Measurements from ENCODE around the gene PMPCA. TPM values are rescaled to one million over a fixed set of nuclear protein-coding genes. Genes with fewer than 3 reads are reported as not detected.

The PMPCA gene
- total and polyA plus RNA-seq, 2 of the 8 experiments (the other 6 are each of a cell fraction or from before 2014, with no cell fraction given) = 60.0 to 88.2 TPM

DNA sequence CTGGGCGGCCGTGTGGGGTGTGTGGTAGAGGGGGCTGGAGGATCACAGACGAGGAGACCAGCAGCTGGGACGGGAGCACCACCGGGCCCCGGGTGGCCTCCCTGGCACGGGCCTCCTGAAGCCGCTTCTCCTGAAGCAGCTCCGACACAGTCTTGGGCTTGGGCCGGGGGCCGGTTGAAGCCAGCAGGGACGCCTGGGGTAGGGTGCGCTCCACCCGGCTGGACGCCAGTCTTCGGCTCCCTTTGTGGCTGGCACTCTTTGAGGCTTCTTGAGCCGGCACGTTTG, 31.5 kb upstream of the PMPCA start (continued):
- TF ChIP-seq KDM4A (IDR thresholded peaks at IDR 0.05; ENCODE audit: low read depth, low read length, severe bottlenecking) (no peak), JUN (IDR thresholded peaks at IDR 0.05; ENCODE audit: low read depth, low read length) (no peak), TAF7 (optimal IDR thresholded peaks at IDR 0.05; ENCODE audit: borderline replicate concordance, low read depth, low read length) (no peak), MAX (IDR thresholded peaks at IDR 0.05) (no peak)

All from H1 (cell line).